Stromal cell of bone marrow (primary cell): ENCODE results near the gene NOP9.

Experiments
- DNase-seq: peaks from one replicate; pipeline ENCODE4 v3.0.0-alpha.2; 2012; ENCODE audit warnings: low read depth

NOP9 gene

GRCh38 chr14:24299255-24300191 is at the start of gene NOP9, which contains the start of gene DHRS1:
Gene NOP9 (plus strand): TSS chr14:24299850. CDS start chr14:24299955, 105 bp downstream.
Gene DHRS1 (minus strand): TSS chr14:24299780. CDS start chr14:24299106, 674 bp downstream.
- peak; percentile 71 for DNase-seq

GRCh38 chr14:24250354-24250753 is 49.3 kb upstream of the NOP9 start:
- DNase-seq = no peak

GRCh38 chr14:24251880-24252288 is 47.8 kb upstream of the NOP9 start:
- DNase-seq = no peak

GRCh38 chr14:24252289-24253124 is 47.1 kb upstream of the NOP9 start:
- DNase-seq = no peak

GRCh38 chr14:24253936-24254335 is 45.7 kb upstream of the NOP9 start:
- DNase-seq = no peak

GRCh38 chr14:24254630-24255392 is 44.8 kb upstream of the NOP9 start:
- DNase-seq = no peak

- DNase-seq = no peak
These were observed 44.2 kb upstream of the NOP9 start for GRCh38 chr14:24255438-24255837.

- no peak for DNase-seq
These were observed 43.5 kb upstream of the NOP9 start for GRCh38 chr14:24255931-24256711.

- no peak for DNase-seq
These were observed 42.7 kb upstream of the NOP9 start for GRCh38 chr14:24256960-24257359.

GRCh38 chr14:24258119-24258518 is 41.5 kb upstream of the NOP9 start:
- DNase-seq = no peak

- no peak for DNase-seq
These were observed 40.9 kb upstream of the NOP9 start for GRCh38 chr14:24258548-24259265.

GRCh38 chr14:24259282-24260025 is 40.2 kb upstream of the NOP9 start:
- DNase-seq = no peak

- DNase-seq = no peak
These were observed 39.4 kb upstream of the NOP9 start for GRCh38 chr14:24260026-24260779.

GRCh38 chr14:24260780-24261157 is 38.9 kb upstream of the NOP9 start:
- no peak for DNase-seq

GRCh38 chr14:24261256-24261968 is 38.2 kb upstream of the NOP9 start:
- no peak for DNase-seq

GRCh38 chr14:24261969-24262327 is 37.7 kb upstream of the NOP9 start:
- no peak for DNase-seq

GRCh38 chr14:24262821-24263733 is 36.6 kb upstream of the NOP9 start, which contains the start of gene TGM1:
Gene TGM1 (minus strand): TSS chr14:24263177. CDS start chr14:24262352, 825 bp downstream.
- DNase-seq = no peak
